GM12801 (cell line): ENCODE data around the gene HPD.
A peak's percentile ranks its signal among the peaks of the same experiment; 100 is the strongest.

Experiments used
- TF ChIP-seq, protein P1 (sequence below): IDR thresholded peaks from one replicate; pipeline ENCODE4 v1.5.1; 2011; ENCODE audit warnings: control low read depth; ENCODE audit not compliant: insufficient read length; ENCODE audit errors: extremely low read depth

HPD gene

DNA sequence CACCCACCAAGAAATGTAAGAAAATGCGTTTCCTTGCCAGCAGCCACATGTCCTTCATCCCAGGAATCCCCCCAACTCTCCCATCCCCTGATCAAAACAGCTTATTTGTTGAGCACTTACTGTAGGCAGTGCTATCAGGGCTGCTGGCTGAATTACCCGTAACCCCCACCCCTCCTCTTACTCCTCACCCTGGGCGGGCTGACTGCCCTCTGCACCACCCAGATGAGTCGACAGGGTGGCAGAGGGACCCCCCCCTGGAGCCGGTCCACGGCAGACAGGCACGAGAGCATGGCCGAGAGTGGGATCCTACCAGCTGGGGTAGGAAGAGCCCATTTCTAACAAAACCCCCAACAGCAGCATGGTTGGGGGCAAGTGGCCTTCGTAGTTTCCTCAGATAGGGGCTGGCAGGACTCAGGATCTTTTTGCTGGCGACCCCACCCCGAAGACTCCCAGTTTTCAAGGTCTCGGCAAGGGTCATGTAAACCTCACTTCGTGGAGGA, 64.1 kb downstream of the HPD start:
- TF ChIP-seq, protein P1, sequence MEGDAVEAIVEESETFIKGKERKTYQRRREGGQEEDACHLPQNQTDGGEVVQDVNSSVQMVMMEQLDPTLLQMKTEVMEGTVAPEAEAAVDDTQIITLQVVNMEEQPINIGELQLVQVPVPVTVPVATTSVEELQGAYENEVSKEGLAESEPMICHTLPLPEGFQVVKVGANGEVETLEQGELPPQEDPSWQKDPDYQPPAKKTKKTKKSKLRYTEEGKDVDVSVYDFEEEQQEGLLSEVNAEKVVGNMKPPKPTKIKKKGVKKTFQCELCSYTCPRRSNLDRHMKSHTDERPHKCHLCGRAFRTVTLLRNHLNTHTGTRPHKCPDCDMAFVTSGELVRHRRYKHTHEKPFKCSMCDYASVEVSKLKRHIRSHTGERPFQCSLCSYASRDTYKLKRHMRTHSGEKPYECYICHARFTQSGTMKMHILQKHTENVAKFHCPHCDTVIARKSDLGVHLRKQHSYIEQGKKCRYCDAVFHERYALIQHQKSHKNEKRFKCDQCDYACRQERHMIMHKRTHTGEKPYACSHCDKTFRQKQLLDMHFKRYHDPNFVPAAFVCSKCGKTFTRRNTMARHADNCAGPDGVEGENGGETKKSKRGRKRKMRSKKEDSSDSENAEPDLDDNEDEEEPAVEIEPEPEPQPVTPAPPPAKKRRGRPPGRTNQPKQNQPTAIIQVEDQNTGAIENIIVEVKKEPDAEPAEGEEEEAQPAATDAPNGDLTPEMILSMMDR, result no peak

DNA sequence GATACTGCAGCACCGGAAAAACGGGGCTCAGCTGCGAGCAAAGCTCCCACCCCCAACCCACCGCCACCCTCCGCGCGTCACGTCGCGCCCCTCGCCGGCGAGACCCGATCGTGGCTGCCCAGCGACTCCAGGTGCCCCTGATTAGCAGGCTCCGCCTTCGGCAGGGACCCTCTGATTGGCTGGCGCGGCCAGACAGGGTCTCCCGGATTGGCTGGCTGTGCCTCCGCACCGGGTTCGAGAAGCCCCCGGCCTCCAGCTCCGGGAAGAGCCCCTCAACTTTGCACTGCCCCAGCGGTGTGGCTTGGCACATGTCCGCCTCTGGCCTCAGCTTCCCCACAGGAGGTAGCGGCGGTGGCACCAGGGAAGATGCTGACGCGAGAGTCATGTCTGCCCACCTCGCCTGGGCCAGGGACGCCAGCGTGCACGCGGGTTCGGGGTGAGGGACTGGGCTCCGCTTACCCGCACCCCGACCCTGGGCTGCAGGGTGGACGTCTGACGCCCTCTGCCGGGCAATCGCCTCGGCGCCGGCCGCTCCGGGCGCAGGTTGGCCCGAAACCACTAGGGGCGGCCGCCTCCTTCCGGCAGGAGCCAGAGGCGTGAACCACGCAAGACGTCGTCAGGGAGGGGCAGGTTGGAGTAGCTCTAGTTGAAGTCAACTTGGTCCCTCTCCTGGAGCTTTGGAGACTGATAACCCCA, 64.7 kb downstream of the HPD start:
- TF ChIP-seq, protein P1, result peak; percentile 91

DNA sequence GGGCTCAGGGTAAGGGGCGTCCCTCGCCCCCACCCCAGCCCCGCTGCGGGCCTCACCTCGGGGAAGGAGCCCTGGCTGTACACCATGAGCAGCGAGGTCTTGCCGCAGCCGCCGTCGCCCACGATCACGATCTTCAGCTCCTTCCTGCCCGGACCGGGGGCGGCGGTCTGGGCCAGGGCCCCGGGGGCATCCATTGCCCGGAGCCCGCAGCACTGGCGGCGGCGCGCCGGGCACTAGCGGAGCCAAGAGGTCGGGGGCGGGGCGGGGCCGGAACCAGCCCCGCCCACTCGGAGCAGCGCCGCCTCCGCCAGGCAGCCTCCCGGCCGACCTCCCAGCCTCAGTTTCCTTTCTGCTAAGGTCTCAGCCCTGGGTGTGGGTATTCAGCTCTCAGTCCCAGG, 65.2 kb downstream of the HPD start, which contains the start of gene RHOF:
Gene RHOF, minus strand, starts transcription at position 249 of the 398 bp plus-strand sequence. Its CDS starts 55 bp downstream, at position 194.
- TF ChIP-seq, protein P1, result no peak

DNA sequence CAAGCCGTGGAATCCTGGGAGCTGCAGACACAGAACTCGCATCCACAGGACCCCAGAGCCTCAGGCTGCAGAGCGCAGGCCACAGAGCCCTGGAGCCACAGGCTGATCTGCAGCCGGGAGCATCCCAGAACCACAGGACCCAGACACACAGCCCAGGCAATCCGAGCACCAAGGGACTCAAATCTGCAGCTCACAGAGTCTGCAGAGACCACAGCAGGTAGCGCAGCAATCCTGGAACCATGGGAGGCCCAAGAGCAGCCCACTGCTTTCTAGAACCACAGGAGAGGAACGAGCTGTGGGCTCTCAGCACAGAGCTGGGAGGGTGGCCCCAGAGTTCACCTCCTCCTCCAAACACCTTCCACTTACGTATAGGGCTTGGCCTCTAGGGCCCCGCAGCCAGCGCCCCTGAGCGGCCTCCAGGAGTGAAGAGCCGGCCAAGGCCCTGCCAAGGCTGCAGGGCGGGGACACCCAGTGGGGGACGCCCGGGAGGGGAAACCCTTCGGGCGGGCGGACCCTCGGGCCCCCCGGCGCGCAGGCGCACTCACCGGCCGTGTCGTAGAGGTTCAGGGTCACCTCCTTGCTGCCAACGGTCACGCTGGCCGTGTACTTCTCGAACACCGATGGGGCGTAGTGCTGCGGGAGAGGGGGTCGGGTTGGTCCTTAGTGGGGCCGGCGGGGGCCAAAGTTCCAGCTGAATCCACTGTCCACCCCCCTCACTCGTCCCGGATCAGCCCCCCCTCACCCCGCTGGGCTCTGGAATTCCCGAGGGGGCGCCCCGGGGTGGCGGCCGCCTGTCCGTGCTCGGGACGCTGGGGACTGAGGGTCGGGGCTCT, 65.8 kb downstream of the HPD start:
- TF ChIP-seq, protein P1, result no peak

DNA sequence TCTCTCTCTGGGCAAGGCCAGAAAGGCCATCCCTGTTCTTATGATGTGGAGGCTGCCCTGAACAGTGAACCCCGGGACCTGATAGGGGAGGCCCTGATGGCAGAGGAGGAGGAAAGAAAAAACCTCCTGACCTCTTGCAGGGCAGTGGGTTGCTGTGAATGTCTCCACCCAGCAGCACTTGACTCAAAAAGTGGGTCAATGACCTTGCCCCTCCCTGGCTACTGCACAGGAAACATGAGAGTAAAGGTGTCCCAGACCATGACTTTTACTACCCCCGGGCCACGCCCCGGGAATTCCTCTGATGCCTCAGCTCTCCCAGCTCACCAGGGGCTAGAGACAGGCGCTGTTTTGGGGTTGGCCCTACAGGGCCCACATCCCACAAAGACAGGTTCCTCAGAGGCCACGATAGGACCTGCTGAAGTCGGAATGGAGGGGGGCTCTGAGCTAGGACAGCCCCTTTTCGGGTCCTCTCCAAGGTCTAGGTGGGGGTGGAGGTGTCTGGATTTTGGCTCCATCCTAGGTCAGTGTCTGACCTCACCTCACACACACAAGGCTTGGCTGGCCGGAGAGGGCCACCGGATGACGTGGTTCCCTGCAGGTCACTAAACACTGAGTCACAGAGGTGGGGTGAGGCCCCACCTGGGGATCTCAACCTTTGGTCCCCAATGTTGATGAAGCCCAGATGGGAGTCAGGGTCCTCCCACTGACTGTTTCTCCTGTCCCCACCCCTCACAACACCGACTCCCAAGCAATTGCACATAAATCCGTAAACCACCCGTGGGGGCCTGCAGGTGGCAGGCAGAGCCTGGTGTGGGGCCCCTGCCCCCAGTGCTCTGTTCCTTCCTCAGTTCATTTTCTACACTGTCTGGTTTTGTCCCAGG, 66.7 kb downstream of the HPD start:
- TF ChIP-seq, protein P1, result no peak

DNA sequence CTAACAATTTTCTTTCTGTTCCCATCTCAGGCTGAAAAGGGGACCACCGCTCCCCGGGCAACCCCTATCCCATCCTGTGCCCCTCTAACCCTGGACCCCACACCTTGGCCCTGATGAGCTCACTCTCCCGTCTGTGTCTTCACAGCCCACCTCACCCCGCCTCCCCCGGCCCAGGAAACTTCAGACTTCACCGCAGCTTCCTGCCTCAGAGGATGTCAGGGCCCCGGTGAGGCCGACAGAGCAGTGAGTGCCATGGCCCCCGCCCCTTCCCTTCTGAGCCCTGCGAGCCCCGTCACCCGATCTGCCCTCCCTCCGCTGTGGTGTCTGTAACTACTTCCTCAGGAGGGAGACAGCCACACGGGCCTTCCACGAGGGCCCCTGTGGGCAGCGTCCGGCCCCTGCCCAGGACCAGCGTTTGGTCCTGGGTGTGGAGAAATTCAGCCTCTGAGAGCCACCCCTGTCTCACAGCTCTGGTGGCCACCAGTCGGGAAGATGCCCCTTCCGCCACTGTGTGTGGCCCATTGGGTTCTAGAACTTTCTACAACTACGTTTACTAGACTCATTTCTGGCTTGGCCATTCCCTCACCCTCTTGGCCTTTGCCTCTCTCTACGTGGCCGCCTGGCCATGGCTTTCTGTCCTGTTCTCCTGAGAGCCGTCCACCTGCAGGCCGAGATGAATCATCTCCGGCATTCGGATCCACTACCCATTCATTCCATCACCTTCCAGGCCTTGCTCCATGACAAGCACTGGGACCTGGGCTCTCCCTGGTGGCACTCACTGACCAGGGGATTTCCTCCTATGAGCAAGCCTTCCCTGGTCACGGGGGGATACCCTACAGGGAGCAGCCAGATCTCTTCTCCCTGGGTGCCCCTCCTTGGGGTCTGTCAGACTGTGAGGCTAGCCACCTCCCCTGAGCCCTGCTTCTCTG, 68.6 kb downstream of the HPD start:
- TF ChIP-seq, protein P1, result no peak
